HUES6 (cell line): ENCODE results near the gene GUCY1A1.

Source experiments
- H3K27ac ChIP-seq: 2 replicates; pipeline ENCODE4 v1.7.0; 2013; ENCODE audit warnings: low read depth, mild to moderate bottlenecking, low read length, inconsistent platforms
- H3K27me3 ChIP-seq: 2 replicates; pipeline ENCODE4 v1.6.1; 2013; ENCODE audit warnings: low read length; ENCODE audit not compliant: control insufficient read depth, insufficient read depth
- H3K36me3 ChIP-seq: 2 replicates; pipeline ENCODE4 v1.6.1; 2013; ENCODE audit warnings: low read length; ENCODE audit not compliant: control insufficient read depth, insufficient read depth
- H3K4me1 ChIP-seq: 2 replicates; pipeline ENCODE4 v1.6.1; 2013; ENCODE audit warnings: low read length; ENCODE audit not compliant: control insufficient read depth, insufficient read depth
- H3K4me3 ChIP-seq: 2 replicates; pipeline ENCODE4 v1.5.1; 2013; ENCODE audit warnings: low read depth, low read length
- H3K9ac ChIP-seq: one replicate; pipeline ENCODE4 v1.6.1; 2013; ENCODE audit warnings: mild to moderate bottlenecking, low read length
- H3K9me3 ChIP-seq: 2 replicates; pipeline ENCODE4 v1.6.1; 2013; ENCODE audit warnings: low read depth, low read length; ENCODE audit not compliant: control insufficient read depth, insufficient read depth

GUCY1A1 gene

GRCh38 chr4:155762334-155762733 is 95.7 kb downstream of the GUCY1A1 start:
- H3K27ac ChIP-seq, result no peak overlapping the region
- peaks cover 53% of the 10 kb centered on the region for H3K27me3 ChIP-seq
- H3K9ac ChIP-seq, result no peak overlapping the region
- H3K36me3 ChIP-seq, result no peaks in the 10 kb centered on the region
- peaks cover 2% of the 10 kb centered on the region for H3K4me1 ChIP-seq
- no peaks in the 10 kb centered on the region for H3K9me3 ChIP-seq
- no peak overlapping the region for H3K4me3 ChIP-seq

- Histone ChIP-seq H3K9ac (no peak overlapping the region), H3K36me3 (no peaks in the 10 kb centered on the region), H3K27ac (no peak overlapping the region), H3K4me3 (no peak overlapping the region), H3K4me1 (peaks cover 2% of the 10 kb centered on the region), H3K27me3 (peaks cover 45% of the 10 kb centered on the region), H3K9me3 (no peaks in the 10 kb centered on the region)
These were observed 96.9 kb downstream of the GUCY1A1 start for GRCh38 chr4:155763551-155763950.

GRCh38 chr4:155765149-155765548 is 98.5 kb downstream of the GUCY1A1 start:
- Histone ChIP-seq H3K36me3 (no peaks in the 10 kb centered on the region), H3K27me3 (peaks cover 29% of the 10 kb centered on the region), H3K9ac (no peak overlapping the region), H3K9me3 (no peaks in the 10 kb centered on the region), H3K4me1 (peaks cover 8% of the 10 kb centered on the region), H3K27ac (no peak overlapping the region), H3K4me3 (no peak overlapping the region)

GRCh38 chr4:155766622-155767021 is 100.0 kb downstream of the GUCY1A1 start:
- no peaks in the 10 kb centered on the region for H3K9me3 ChIP-seq
- H3K27me3 ChIP-seq, result peaks cover 16% of the 10 kb centered on the region; the same call in 1 of the 2 replicates
- H3K36me3 ChIP-seq, result no peaks in the 10 kb centered on the region
- no peak overlapping the region for H3K27ac ChIP-seq
- peaks cover 8% of the 10 kb centered on the region for H3K4me1 ChIP-seq
- H3K9ac ChIP-seq, result no peak overlapping the region
- H3K4me3 ChIP-seq, result no peak overlapping the region

GRCh38 chr4:155768370-155768769 is 101.7 kb downstream of the GUCY1A1 start:
- H3K27ac ChIP-seq, result no peak overlapping the region

GRCh38 chr4:155769090-155769489 is 102.4 kb downstream of the GUCY1A1 start:
- Histone ChIP-seq H3K4me1 (peaks cover 5% of the 10 kb centered on the region; the same call in 1 of the 2 replicates), H3K27ac (no peak overlapping the region), H3K9ac (no peak overlapping the region)

More at GRCh38 chr4:155768370-155768769, 101.7 kb downstream of the GUCY1A1 start:
- Histone ChIP-seq H3K4me3 (no peak overlapping the region), H3K9ac (no peak overlapping the region), H3K36me3 (no peaks in the 10 kb centered on the region), H3K9me3 (no peaks in the 10 kb centered on the region), H3K27me3 (peaks cover 10% of the 10 kb centered on the region; the same call in 1 of the 2 replicates), H3K4me1 (peaks cover 5% of the 10 kb centered on the region; the same call in 1 of the 2 replicates)

GRCh38 chr4:155772459-155773195 is 106.0 kb downstream of the GUCY1A1 start:
- no peaks in the 10 kb centered on the region for H3K36me3 ChIP-seq
- H3K9ac ChIP-seq, result no peak overlapping the region
- no peak overlapping the region for H3K4me3 ChIP-seq
- no peaks in the 10 kb centered on the region for H3K27me3 ChIP-seq
- H3K27ac ChIP-seq, result no peak overlapping the region
- peaks cover 5% of the 10 kb centered on the region; the same call in 1 of the 2 replicates for H3K4me1 ChIP-seq
- H3K9me3 ChIP-seq, result no peaks in the 10 kb centered on the region

More at GRCh38 chr4:155769090-155769489, 102.4 kb downstream of the GUCY1A1 start:
- H3K36me3 ChIP-seq, result no peaks in the 10 kb centered on the region
- no peaks in the 10 kb centered on the region for H3K9me3 ChIP-seq
- H3K4me3 ChIP-seq, result no peak overlapping the region
- H3K27me3 ChIP-seq, result peaks cover 10% of the 10 kb centered on the region; the same call in 1 of the 2 replicates

GRCh38 chr4:155773196-155773800 is 106.7 kb downstream of the GUCY1A1 start:
- Histone ChIP-seq H3K9me3 (no peaks in the 10 kb centered on the region), H3K27ac (no peak overlapping the region), H3K4me3 (no peak overlapping the region), H3K27me3 (no peaks in the 10 kb centered on the region), H3K4me1 (peaks cover 5% of the 10 kb centered on the region; the same call in 1 of the 2 replicates), H3K36me3 (no peaks in the 10 kb centered on the region), H3K9ac (no peak overlapping the region)

GRCh38 chr4:155774033-155774432 is 107.4 kb downstream of the GUCY1A1 start:
- no peak overlapping the region for H3K4me3 ChIP-seq
- no peak overlapping the region for H3K9ac ChIP-seq
- H3K27me3 ChIP-seq, result no peaks in the 10 kb centered on the region
- H3K9me3 ChIP-seq, result no peaks in the 10 kb centered on the region
- no peaks in the 10 kb centered on the region for H3K36me3 ChIP-seq
- no peak overlapping the region for H3K27ac ChIP-seq
- H3K4me1 ChIP-seq, result peaks cover 3% of the 10 kb centered on the region; the same call in 1 of the 2 replicates

GRCh38 chr4:155777971-155778735 is 111.5 kb downstream of the GUCY1A1 start:
- Histone ChIP-seq H3K36me3 (no peaks in the 10 kb centered on the region), H3K9ac (no peak overlapping the region), H3K27me3 (no peaks in the 10 kb centered on the region), H3K4me3 (no peak overlapping the region), H3K27ac (no peak overlapping the region), H3K9me3 (no peaks in the 10 kb centered on the region), H3K4me1 (no peaks in the 10 kb centered on the region)

- Histone ChIP-seq H3K27me3 (no peaks in the 10 kb centered on the region), H3K9me3 (no peaks in the 10 kb centered on the region)
These were observed 114.1 kb downstream of the GUCY1A1 start for GRCh38 chr4:155780775-155781174.

More at GRCh38 chr4:155780775-155781174, 114.1 kb downstream of the GUCY1A1 start:
- Histone ChIP-seq H3K36me3 (no peaks in the 10 kb centered on the region), H3K9ac (no peak overlapping the region), H3K4me3 (no peak overlapping the region), H3K27ac (no peak overlapping the region), H3K4me1 (no peaks in the 10 kb centered on the region)
